HepG2 (cell line): ENCODE results near the gene MAP2K1. TPM values are rescaled to one million over a fixed set of nuclear protein-coding genes. Genes with fewer than 3 reads are reported as not detected.

ENCODE experiments used
- AGO2 ChIP-seq: fragments of 200-400 bp; formaldehyde crosslinking; optimal IDR thresholded peaks from 2 replicates; pipeline ENCODE3; 2017; ENCODE audit warnings: mild to moderate bottlenecking, low read depth, low read length, moderate library complexity
- CBX1 ChIP-seq: IDR thresholded peaks from one replicate; pipeline ENCODE4 v1.6.1; 2016; ENCODE audit warnings: antibody characterized with exemption, low read depth
- CCAR2 ChIP-seq: fragments of 200-400 bp; formaldehyde crosslinking; optimal IDR thresholded peaks from 2 replicates; pipeline ENCODE3; 2018; ENCODE audit warnings: low read depth, mild to moderate bottlenecking, low read length, moderate library complexity
- FOXO1 ChIP-seq: sonication (generic); formaldehyde crosslinking; IDR thresholded peaks from 2 replicates; pipeline ENCODE4 v1.4.0; 2020; ENCODE audit warnings: missing genetic modification reagents
- GATA4 ChIP-seq: sonication (generic); IDR thresholded peaks from 2 replicates; pipeline ENCODE4 v1.6.1; 2016; ENCODE audit warnings: antibody characterized with exemption, low read depth, borderline replicate concordance
- GZF1 ChIP-seq: sonication (generic); formaldehyde crosslinking; IDR thresholded peaks from 2 replicates; pipeline ENCODE4 v1.5.1; 2020; ENCODE audit warnings: mild to moderate bottlenecking, missing genetic modification reagents
- HDAC2 ChIP-seq: sonication (generic); formaldehyde crosslinking; IDR thresholded peaks from 2 replicates; pipeline ENCODE4 v1.4.0; 2020; ENCODE audit warnings: missing genetic modification reagents
- MEIS1 ChIP-seq: sonication (generic); formaldehyde crosslinking; IDR thresholded peaks from 2 replicates; pipeline ENCODE4 v1.9.0; 2021; ENCODE audit warnings: mild to moderate bottlenecking, missing genetic modification reagents, moderate library complexity, borderline replicate concordance
- MXI1 ChIP-seq: IDR thresholded peaks from 3 replicates; pipeline ENCODE4 v1.6.1; 2012; ENCODE audit warnings: low read depth, low read length, inconsistent platforms, borderline replicate concordance
- MYNN ChIP-seq: sonication (generic); formaldehyde crosslinking; IDR thresholded peaks from 2 replicates; pipeline ENCODE4 v1.4.0; 2020; ENCODE audit warnings: mild to moderate bottlenecking, low read depth, missing genetic modification reagents
- ZFYVE20 ChIP-seq: sonication (generic); formaldehyde crosslinking; IDR thresholded peaks from 2 replicates; pipeline ENCODE4 v1.8.0; 2023; ENCODE audit warnings: low read depth, mild to moderate bottlenecking, moderate library complexity, missing genetic modification reagents, borderline replicate concordance
- ZNF496 ChIP-seq: sonication (generic); formaldehyde crosslinking; IDR thresholded peaks from 2 replicates; pipeline ENCODE4 v1.8.1; 2023; ENCODE audit warnings: mild to moderate bottlenecking, moderate library complexity, missing genetic modification reagents; ENCODE audit not compliant: insufficient replicate concordance
- ZNF562 ChIP-seq: sonication (generic); formaldehyde crosslinking; IDR thresholded peaks from 2 replicates; pipeline ENCODE4 v1.8.0; 2022; ENCODE audit warnings: missing genetic modification reagents, borderline replicate concordance
- ZNF607 ChIP-seq: sonication (generic); formaldehyde crosslinking; IDR thresholded peaks from 2 replicates; pipeline ENCODE4 v1.5.1; 2020; ENCODE audit warnings: missing genetic modification reagents, mild to moderate bottlenecking, borderline replicate concordance
- ZNF629 ChIP-seq: sonication (generic); formaldehyde crosslinking; conservative IDR thresholded peaks from 2 replicates; pipeline ENCODE4 v1.5.0; 2020; ENCODE audit warnings: missing genetic modification reagents
- ZNF777 ChIP-seq: sonication (generic); formaldehyde crosslinking; IDR thresholded peaks from 2 replicates; pipeline ENCODE4 v1.4.0; 2020; ENCODE audit warnings: missing genetic modification reagents
- polyA plus RNA-seq, 8 experiments: library from polyadenylated mRNA; depleted of rRNA in 3 of 8; stranded (reverse) in 7 of 8; unstranded in 1 of 8; fragments of >200 nt; fragmentation: Illumina TruSeq in 4 of 8; extraction: Trizol in 4 of 8; gene quantifications; 2 replicates each; pipeline versions ENCODE4 v1.2.1 to v1.2.3, GENCODE V29; 2011 to 2016; ENCODE audit warnings: low read depth in 4 of 8, missing spikeins in 1 of 8, mixed read lengths in 1 of 8; ENCODE audit not compliant: insufficient read depth in 1 of 8
- total RNA-seq, 5 experiments: library from RNA; depleted of rRNA; stranded (reverse); fragments of >200 nt; fragmentation: Illumina TruSeq; extraction: Trizol; gene quantifications; 2 replicates each; pipeline ENCODE4 v1.2.3, GENCODE V29; 2016; ENCODE audit warnings: low read depth in 1 of 5
- TF ChIP-seq, protein P1 (sequence below): sonication (generic); formaldehyde crosslinking; IDR thresholded peaks from 2 replicates; pipeline ENCODE4 v1.8.1; 2023; ENCODE audit warnings: mild to moderate bottlenecking, missing genetic modification reagents
- TF ChIP-seq, protein P2 (sequence below): IDR thresholded peaks from 2 replicates; pipeline ENCODE4 v1.6.1; 2012; ENCODE audit warnings: inconsistent platforms
- TF ChIP-seq, protein P3 (sequence below): sonication (generic); formaldehyde crosslinking; IDR thresholded peaks from 2 replicates; pipeline ENCODE4 v1.5.1; 2020; ENCODE audit warnings: mild to moderate bottlenecking, missing genetic modification reagents
- TF ChIP-seq, protein P4 (sequence below): sonication (generic); formaldehyde crosslinking; IDR thresholded peaks from 2 replicates; pipeline ENCODE4 v1.4.0; 2020; ENCODE audit warnings: mild to moderate bottlenecking, missing genetic modification reagents, borderline replicate concordance

Gene MAP2K1
- total and polyA plus RNA-seq, 2 of the 13 experiments (the other 11 are each of a cell fraction or from before 2014, with no cell fraction given) = 24.1 to 49.2 TPM

DNA sequence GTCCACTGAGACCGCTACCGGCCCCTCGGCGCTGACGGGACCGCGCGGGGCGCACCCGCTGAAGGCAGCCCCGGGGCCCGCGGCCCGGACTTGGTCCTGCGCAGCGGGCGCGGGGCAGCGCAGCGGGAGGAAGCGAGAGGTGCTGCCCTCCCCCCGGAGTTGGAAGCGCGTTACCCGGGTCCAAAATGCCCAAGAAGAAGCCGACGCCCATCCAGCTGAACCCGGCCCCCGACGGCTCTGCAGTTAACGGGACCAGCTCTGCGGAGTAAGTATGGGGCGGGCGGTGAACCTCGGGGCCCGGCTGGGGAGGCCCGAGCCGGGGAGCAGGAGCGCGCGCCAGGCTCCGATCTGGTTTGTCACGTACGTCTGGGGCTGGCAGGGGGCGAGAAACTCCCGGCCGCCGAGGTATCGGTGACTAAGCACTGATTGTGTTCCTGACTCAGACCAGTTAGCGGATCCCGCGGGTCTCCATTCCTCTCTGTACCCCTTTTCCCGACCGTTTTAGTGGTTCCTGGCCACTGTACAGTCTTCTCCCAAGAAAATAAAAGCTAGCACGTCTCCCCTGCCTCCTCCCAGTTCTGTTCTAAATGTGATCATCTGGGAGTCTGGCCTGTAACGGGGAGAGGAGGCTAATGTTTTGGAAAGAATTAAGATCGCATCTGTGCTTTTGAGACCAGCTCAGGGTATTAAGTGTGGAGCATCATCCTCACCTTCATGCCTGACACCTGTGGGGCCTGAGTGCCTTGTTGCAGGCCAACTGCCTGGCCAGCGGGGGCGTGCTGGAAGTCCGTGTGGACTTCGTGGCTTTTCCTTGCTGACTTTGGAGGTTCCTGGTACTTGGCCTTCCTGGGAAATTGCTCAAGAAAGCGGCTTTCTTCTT, 691 bp downstream of the MAP2K1 start (continued):
- TF ChIP-seq MXI1 = peak; percentile 44; the same call in 1 of the 3 replicates
- 0 out of 2 replicates have a peak, but pooled peaks have one; percentile 18 for TF ChIP-seq MYNN
- peak; percentile 71 for TF ChIP-seq HDAC2 (CRISPR knock-in tag)
- TF ChIP-seq, protein P1, sequence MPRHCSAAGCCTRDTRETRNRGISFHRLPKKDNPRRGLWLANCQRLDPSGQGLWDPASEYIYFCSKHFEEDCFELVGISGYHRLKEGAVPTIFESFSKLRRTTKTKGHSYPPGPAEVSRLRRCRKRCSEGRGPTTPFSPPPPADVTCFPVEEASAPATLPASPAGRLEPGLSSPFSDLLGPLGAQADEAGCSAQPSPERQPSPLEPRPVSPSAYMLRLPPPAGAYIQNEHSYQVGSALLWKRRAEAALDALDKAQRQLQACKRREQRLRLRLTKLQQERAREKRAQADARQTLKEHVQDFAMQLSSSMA (CRISPR knock-in tag) = no peak
- TF ChIP-seq, protein P2, sequence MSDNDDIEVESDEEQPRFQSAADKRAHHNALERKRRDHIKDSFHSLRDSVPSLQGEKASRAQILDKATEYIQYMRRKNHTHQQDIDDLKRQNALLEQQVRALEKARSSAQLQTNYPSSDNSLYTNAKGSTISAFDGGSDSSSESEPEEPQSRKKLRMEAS = peak; percentile 69
- 0 out of 2 replicates have a peak, but pooled peaks have one; percentile 47 for TF ChIP-seq MEIS1 (CRISPR knock-in tag)
- no peak for TF ChIP-seq CCAR2
- TF ChIP-seq FOXO1 (CRISPR knock-in tag) = 0 out of 2 replicates have a peak, but pooled peaks have one; percentile 40
- 0 out of 2 replicates have a peak, but pooled peaks have one; percentile 16 for TF ChIP-seq GZF1 (CRISPR knock-in tag)
- TF ChIP-seq, protein P3, sequence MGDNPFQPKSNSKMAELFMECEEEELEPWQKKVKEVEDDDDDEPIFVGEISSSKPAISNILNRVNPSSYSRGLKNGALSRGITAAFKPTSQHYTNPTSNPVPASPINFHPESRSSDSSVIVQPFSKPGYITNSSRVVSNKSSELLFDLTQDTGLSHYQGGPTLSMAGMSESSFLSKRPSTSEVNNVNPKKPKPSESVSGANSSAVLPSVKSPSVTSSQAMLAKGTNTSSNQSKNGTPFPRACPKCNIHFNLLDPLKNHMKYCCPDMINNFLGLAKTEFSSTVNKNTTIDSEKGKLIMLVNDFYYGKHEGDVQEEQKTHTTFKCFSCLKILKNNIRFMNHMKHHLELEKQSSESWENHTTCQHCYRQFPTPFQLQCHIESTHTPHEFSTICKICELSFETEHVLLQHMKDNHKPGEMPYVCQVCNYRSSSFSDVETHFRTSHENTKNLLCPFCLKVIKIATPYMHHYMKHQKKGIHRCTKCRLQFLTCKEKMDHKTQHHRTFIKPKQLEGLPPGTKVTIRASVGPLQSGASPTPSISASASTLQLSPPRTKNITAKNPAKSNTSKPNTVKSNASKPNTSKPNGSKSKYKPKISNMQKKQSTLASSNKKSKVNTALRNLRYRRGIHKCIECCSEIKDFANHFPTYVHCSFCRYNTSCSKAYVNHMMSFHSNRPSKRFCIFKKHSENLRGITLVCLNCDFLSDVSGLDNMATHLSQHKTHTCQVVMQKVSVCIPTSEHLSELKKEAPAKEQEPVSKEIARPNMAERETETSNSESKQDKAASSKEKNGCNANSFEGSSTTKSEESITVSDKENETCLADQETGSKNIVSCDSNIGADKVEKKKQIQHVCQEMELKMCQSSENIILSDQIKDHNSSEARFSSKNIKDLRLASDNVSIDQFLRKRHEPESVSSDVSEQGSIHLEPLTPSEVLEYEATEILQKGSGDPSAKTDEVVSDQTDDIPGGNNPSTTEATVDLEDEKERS (CRISPR knock-in tag) = no peak
- no peak for TF ChIP-seq GATA4
- TF ChIP-seq ZNF562 = no peak
- TF ChIP-seq ZFYVE20 (CRISPR knock-in tag) = no peak
- TF ChIP-seq ZNF607 (CRISPR knock-in tag) = peak; percentile 42; the same call in 1 of the 2 replicates
- TF ChIP-seq CBX1 = no peak
- TF ChIP-seq ZNF496 (CRISPR knock-in tag) = no peak
- TF ChIP-seq AGO2 = peak; percentile 68
- TF ChIP-seq, protein P4, sequence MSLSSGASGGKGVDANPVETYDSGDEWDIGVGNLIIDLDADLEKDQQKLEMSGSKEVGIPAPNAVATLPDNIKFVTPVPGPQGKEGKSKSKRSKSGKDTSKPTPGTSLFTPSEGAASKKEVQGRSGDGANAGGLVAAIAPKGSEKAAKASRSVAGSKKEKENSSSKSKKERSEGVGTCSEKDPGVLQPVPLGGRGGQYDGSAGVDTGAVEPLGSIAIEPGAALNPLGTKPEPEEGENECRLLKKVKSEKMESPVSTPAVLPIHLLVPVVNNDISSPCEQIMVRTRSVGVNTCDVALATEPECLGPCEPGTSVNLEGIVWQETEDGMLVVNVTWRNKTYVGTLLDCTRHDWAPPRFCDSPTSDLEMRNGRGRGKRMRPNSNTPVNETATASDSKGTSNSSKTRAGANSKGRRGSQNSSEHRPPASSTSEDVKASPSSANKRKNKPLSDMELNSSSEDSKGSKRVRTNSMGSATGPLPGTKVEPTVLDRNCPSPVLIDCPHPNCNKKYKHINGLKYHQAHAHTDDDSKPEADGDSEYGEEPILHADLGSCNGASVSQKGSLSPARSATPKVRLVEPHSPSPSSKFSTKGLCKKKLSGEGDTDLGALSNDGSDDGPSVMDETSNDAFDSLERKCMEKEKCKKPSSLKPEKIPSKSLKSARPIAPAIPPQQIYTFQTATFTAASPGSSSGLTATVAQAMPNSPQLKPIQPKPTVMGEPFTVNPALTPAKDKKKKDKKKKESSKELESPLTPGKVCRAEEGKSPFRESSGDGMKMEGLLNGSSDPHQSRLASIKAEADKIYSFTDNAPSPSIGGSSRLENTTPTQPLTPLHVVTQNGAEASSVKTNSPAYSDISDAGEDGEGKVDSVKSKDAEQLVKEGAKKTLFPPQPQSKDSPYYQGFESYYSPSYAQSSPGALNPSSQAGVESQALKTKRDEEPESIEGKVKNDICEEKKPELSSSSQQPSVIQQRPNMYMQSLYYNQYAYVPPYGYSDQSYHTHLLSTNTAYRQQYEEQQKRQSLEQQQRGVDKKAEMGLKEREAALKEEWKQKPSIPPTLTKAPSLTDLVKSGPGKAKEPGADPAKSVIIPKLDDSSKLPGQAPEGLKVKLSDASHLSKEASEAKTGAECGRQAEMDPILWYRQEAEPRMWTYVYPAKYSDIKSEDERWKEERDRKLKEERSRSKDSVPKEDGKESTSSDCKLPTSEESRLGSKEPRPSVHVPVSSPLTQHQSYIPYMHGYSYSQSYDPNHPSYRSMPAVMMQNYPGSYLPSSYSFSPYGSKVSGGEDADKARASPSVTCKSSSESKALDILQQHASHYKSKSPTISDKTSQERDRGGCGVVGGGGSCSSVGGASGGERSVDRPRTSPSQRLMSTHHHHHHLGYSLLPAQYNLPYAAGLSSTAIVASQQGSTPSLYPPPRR (CRISPR knock-in tag) = 0 out of 2 replicates have a peak, but pooled peaks have one; percentile 19
- no peak for TF ChIP-seq ZNF629 (CRISPR knock-in tag)
- TF ChIP-seq ZNF777 = peak; percentile 73; the same call in 1 of the 2 replicates
